GM10266 (cell line): ENCODE results near the gene ENOX1.

Experiments used
- DNase-seq: peaks from one replicate; pipeline ENCODE4 v3.0.0; 2012; ENCODE audit errors: extremely low spot score
- CTCF ChIP-seq: IDR thresholded peaks from 2 replicates; pipeline ENCODE4 v1.5.1; 2012; ENCODE audit warnings: mild to moderate bottlenecking, low read depth; ENCODE audit not compliant: control insufficient read depth, insufficient read depth; ENCODE audit errors: missing control alignments

Gene ENOX1

GRCh38 chr13:43294412-43294811 is 492.4 kb downstream of the ENOX1 start:
- TF ChIP-seq CTCF = no peak
- DNase-seq = no peak

GRCh38 chr13:43293986-43294385 is 492.8 kb downstream of the ENOX1 start:
- no peak for DNase-seq
- no peak for TF ChIP-seq CTCF

- no peak for TF ChIP-seq CTCF
- no peak for DNase-seq
Observed at GRCh38 chr13:43293561-43293960, 493.2 kb downstream of the ENOX1 start.

GRCh38 chr13:43293008-43293407 is 493.8 kb downstream of the ENOX1 start:
- TF ChIP-seq CTCF = no peak
- DNase-seq = no peak

GRCh38 chr13:43291287-43292060 is 495.3 kb downstream of the ENOX1 start:
- no peak for TF ChIP-seq CTCF
- DNase-seq = no peak

- no peak for TF ChIP-seq CTCF
- no peak for DNase-seq
Observed at GRCh38 chr13:43289470-43290255, 497.1 kb downstream of the ENOX1 start.

- no peak for TF ChIP-seq CTCF
- no peak for DNase-seq
Observed at GRCh38 chr13:43286751-43287150, 500.0 kb downstream of the ENOX1 start.
